ENCODE data around the gene WIF1. TPM values are rescaled to one million over a fixed set of nuclear protein-coding genes. Genes with fewer than 3 reads are reported as not detected.

WIF1 gene
- total and polyA plus RNA-seq, 2 of the 4 experiments (the other 2 are of a cell fraction) = not detected

- Histone ChIP-seq H3K4me1 (ENCODE audit: control insufficient read depth, insufficient read depth, low read length) (no peaks in the 10 kb centered on the region), H3K9me1 (ENCODE audit: insufficient read depth, low read length) (no peaks in the 10 kb centered on the region), H3K56ac (ENCODE audit: extremely low read depth, insufficient read depth, low read length) (no peak overlapping the region), H3K79me1 (ENCODE audit: low read depth in 1 of 2, low read length in 2 of 2) (no peaks in the 10 kb centered on the region), H4K5ac (ENCODE audit: low read depth, low read length) (no peak overlapping the region), H2AFZ (replicated peaks; ENCODE audit: low read length, poor library complexity) (no peak overlapping the region), H3K36me3 (ENCODE audit: control insufficient read depth, insufficient read depth, low read length) (no peaks in the 10 kb centered on the region), H3K4me3 (ENCODE audit: insufficient read depth, low read depth, low read length) (no peak overlapping the region), H3K9ac (ENCODE audit: low read depth, low read length) (no peak overlapping the region), H2BK15ac (ENCODE audit: low read depth, low read length) (no peak overlapping the region), H3K27ac (ENCODE audit: insufficient read depth, low read length) (no peak overlapping the region), H3K14ac (replicated peaks; ENCODE audit: low read depth, low read length) (no peak overlapping the region), H2BK120ac (ENCODE audit: low read depth, low read length) (no peak overlapping the region), H2AK5ac (ENCODE audit: low read depth, low read length) (no peak overlapping the region), H2BK20ac (ENCODE audit: low read depth, low read length) (no peak overlapping the region), H4K20me1 (ENCODE audit: insufficient read depth, low read length) (no peaks in the 10 kb centered on the region), H3K4ac (ENCODE audit: low read depth, low read length) (no peak overlapping the region), H4K91ac (ENCODE audit: insufficient read depth, low read depth, low read length) (no peak overlapping the region), H2BK5ac (ENCODE audit: low read depth, low read length, poor library complexity, severe bottlenecking) (no peak overlapping the region), H3K18ac (ENCODE audit: low read depth, low read length) (no peak overlapping the region), H3K9me3 (ENCODE audit: control insufficient read depth, insufficient read depth, low read length) (no peaks in the 10 kb centered on the region), H3K23ac (ENCODE audit: low read depth, low read length) (no peak overlapping the region), H2AK9ac (replicated peaks; ENCODE audit: low read depth, low read length, poor library complexity) (no peak overlapping the region), H3K27me3 (ENCODE audit: control insufficient read depth, insufficient read depth, low read length) (peaks cover 14% of the 10 kb centered on the region), H4K8ac (ENCODE audit: low read depth in 2 of 2, low read length in 2 of 2) (no peak overlapping the region), H3K4me2 (ENCODE audit: low read depth, low read length) (no peak overlapping the region)
- POLR2A ChIA-PET (ENCODE audit: unreplicated experiment) = no interaction called here
- no peak for ATAC-seq (ENCODE audit: low read depth)
- CTCF ChIA-PET = no interaction called here
- no peak for DNase-seq
- BruUV-seq (replicated peaks) = no TSS peak
- intact Hi-C loops (cut with micrococcal nuclease) = no loop called here
- in situ Hi-C loops (cut with MboI; ENCODE audit: low sequenced_read_pairs) = loop anchor here (10.0 kb wide), 1 partner anchor 205 kb away; no protein-coding TSS in a partner anchor
- no CpG with 5 or more reads among the region's 3 CpGs for WGBS, 2 experiments (ENCODE audit: extremely low coverage in 2 of 2, insufficient read length in 1 of 2)
- dilution Hi-C loops (cut with HindIII; ENCODE audit: low sequenced_read_pairs, unreplicated experiment) = no loop called here
- TF ChIP-seq MXI1 (IDR thresholded peaks at IDR 0.05; ENCODE audit: borderline replicate concordance, low read depth, low read length) (no peak), RAD21 (IDR thresholded peaks at IDR 0.05; ENCODE audit: low read length) (peak; percentile 12; the same call in 1 of the 2 replicates), CTCF (conservative IDR thresholded peaks at IDR 0.05; ENCODE audit: low read depth, low read length) (peak; percentile 10; the same call in 1 of the 2 replicates), USF2 (IDR thresholded peaks at IDR 0.05; ENCODE audit: low read depth, low read length) (no peak)
Measured at GRCh38 chr12:65100140-65100539, 21.0 kb downstream of the WIF1 start.

All from IMR-90 (cell line).